K562 (cell line): Measurements from ENCODE around the gene ATP5MC3. TPM values are rescaled to one million over a fixed set of nuclear protein-coding genes. Genes with fewer than 3 reads are reported as not detected.
A peak's percentile ranks its signal among the peaks of the same experiment; 100 is the strongest.

Experiments used
- ATAC-seq: fragments of 200-7000 bp; cut with Tn5 transposase; 3 replicates; pipeline ENCODE4 v1.9.1; 2020; ENCODE audit warnings: moderate library complexity
- BruUV-seq: library from RNA; stranded (reverse); fragments of 400-500 nt; replicated peaks from 2 replicates; lab custom pipeline; 2021; lab: Mats Ljungman, UMichigan
- CTCF ChIA-PET: fragments of 300-600 bp; formaldehyde crosslinking; extraction: SDS; loops from one replicate; lab custom pipeline; 2021; ENCODE audit warnings: low intra/inter-chr PET ratio; lab: Yijun Ruan, JAX
- POLR2A ChIA-PET: fragments of 300-600, 350-650 bp; sonication (Branson Sonifier 250); formaldehyde crosslinking; extraction: SDS; loops from one replicate; lab custom pipeline; 2021; ENCODE audit warnings: antibody characterized with exemption, inconsistent platforms; lab: Yijun Ruan, JAX
- DNase-seq, 4 experiments: peaks; one replicate each; pipeline versions ENCODE4 v3.0.0 to v3.0.0-alpha.2; 2011 to 2018; ENCODE audit warnings: low spot score in 3 of 4, mixed read lengths in 3 of 4; ENCODE audit errors: extremely low read depth in 1 of 4
- FAIRE-seq: peaks from 2 replicates; lab custom pipeline; 2011; peaks lifted over from hg19 to GRCh38; lab: Jason Lieb, UNC
- H2AFZ ChIP-seq: 2 replicates; pipeline ENCODE4 v1.6.0; 2011; ENCODE audit warnings: low read depth, low read length, control low read depth, inconsistent platforms
- H3K27ac ChIP-seq: fragments of 200-600 bp; 3 replicates; pipeline ENCODE4 v1.8.0; 2011; ENCODE audit warnings: low read depth, mild to moderate bottlenecking, control low read depth, inconsistent platforms, low read length, moderate library complexity, mixed read lengths; ENCODE audit errors: extremely low read depth
- H3K27me3 ChIP-seq, 2 experiments: fragments of 300-600 bp in 1 of 2; 2 replicates in 1 of 2; 3 replicates in 1 of 2; pipeline versions ENCODE4 v1.6.0 to v1.8.0; 2011; ENCODE audit warnings: inconsistent platforms in 2 of 2, low read length in 2 of 2, mild to moderate bottlenecking in 1 of 2, mixed read lengths in 1 of 2, moderate library complexity in 1 of 2; ENCODE audit not compliant: control insufficient read depth in 2 of 2, insufficient read depth in 2 of 2
- H3K36me3 ChIP-seq: fragments of 300-600 bp; 3 replicates; pipeline ENCODE4 v1.8.0; 2011; ENCODE audit warnings: mild to moderate bottlenecking, low read length, inconsistent platforms; ENCODE audit not compliant: control insufficient read depth, insufficient read depth
- H3K4me1 ChIP-seq, 2 experiments: fragments of 200-600 bp in 1 of 2; replicated peaks in 1 of 2; 2 replicates in 1 of 2; 3 replicates in 1 of 2; pipeline versions ENCODE4 v1.5.1 to v1.8.0; 2011; ENCODE audit warnings: inconsistent platforms in 2 of 2, low read length in 2 of 2, mild to moderate bottlenecking in 1 of 2, mixed read lengths in 1 of 2, moderate library complexity in 1 of 2; ENCODE audit not compliant: control insufficient read depth in 2 of 2, insufficient read depth in 2 of 2
- H3K4me2 ChIP-seq: 2 replicates; pipeline ENCODE4 v1.6.1; 2011; ENCODE audit warnings: low read length, control low read depth, inconsistent platforms, mixed read lengths; ENCODE audit not compliant: insufficient read depth
- H3K4me3 ChIP-seq: fragments of 200-600 bp; sonication (generic), shearing (Covaris generic); 2 replicates; pipeline ENCODE4 v1.5.1; 2016; ENCODE audit warnings: control low read depth, inconsistent platforms
- H3K79me2 ChIP-seq: fragments of 200-600 bp; 3 replicates; pipeline ENCODE4 v1.8.0; 2011; ENCODE audit warnings: low read length, inconsistent platforms; ENCODE audit not compliant: control insufficient read depth, insufficient read depth
- H3K9ac ChIP-seq, 2 experiments: 2 replicates each; pipeline versions ENCODE4 v1.6.0 to v1.6.1; 2011; ENCODE audit warnings: low read depth in 2 of 2, low read length in 2 of 2, control low read depth in 1 of 2, inconsistent platforms in 1 of 2, mild to moderate bottlenecking in 1 of 2, mixed read lengths in 1 of 2; ENCODE audit not compliant: insufficient read depth in 1 of 2
- H3K9me1 ChIP-seq: one replicate; pipeline ENCODE4 v1.6.0; 2011; ENCODE audit warnings: inconsistent platforms, mild to moderate bottlenecking, low read length, moderate library complexity; ENCODE audit not compliant: control insufficient read depth, insufficient read depth
- H3K9me3 ChIP-seq: replicated peaks from 2 replicates; pipeline ENCODE4 v1.5.1; 2011; ENCODE audit warnings: low read depth, low read length, inconsistent platforms; ENCODE audit not compliant: control insufficient read depth, insufficient read depth
- H4K20me1 ChIP-seq: replicated peaks from 2 replicates; pipeline ENCODE4 v1.6.1; 2011; ENCODE audit warnings: low read length, inconsistent platforms, mixed read lengths; ENCODE audit not compliant: control insufficient read depth, insufficient read depth
- ELF1 ChIP-seq: fragments of 200-800 bp; sonication (Bioruptor generic); IDR thresholded peaks from 2 replicates; pipeline ENCODE4 v1.6.1; 2016; ENCODE audit warnings: missing genetic modification characterization, missing compliant biosample characterization
- FOSL1 ChIP-seq: fragments of 200-800 bp; sonication (Bioruptor generic); conservative IDR thresholded peaks from 2 replicates; pipeline ENCODE4 v1.6.1; 2016; ENCODE audit warnings: missing genetic modification characterization, missing compliant biosample characterization
- MEF2A ChIP-seq: IDR thresholded peaks from 2 replicates; pipeline ENCODE4 v1.6.1; 2011; ENCODE audit warnings: low read depth, mild to moderate bottlenecking, low read length, moderate library complexity; ENCODE audit not compliant: control insufficient read depth
- NFE2L1 ChIP-seq: fragments of 450-650 bp; IDR thresholded peaks from 2 replicates; pipeline ENCODE4 v1.6.1; 2016; ENCODE audit warnings: missing genetic modification characterization, low read depth, mild to moderate bottlenecking, missing compliant biosample characterization, moderate library complexity, borderline replicate concordance
- NFIC ChIP-seq: fragments of 450-650 bp; IDR thresholded peaks from 2 replicates; pipeline ENCODE4 v1.6.1; 2017; ENCODE audit warnings: mild to moderate bottlenecking, inconsistent platforms
- PCBP2 ChIP-seq: fragments of 200-400 bp; formaldehyde crosslinking; IDR thresholded peaks from 2 replicates; pipeline ENCODE4 v1.6.1; 2018; ENCODE audit warnings: low read length, low read depth, mild to moderate bottlenecking, moderate library complexity; ENCODE audit not compliant: poor library complexity, severe bottlenecking
- in situ Hi-C: fragments of 300-500 bp; cut with MboI; formaldehyde crosslinking; loops from 4 replicates; pipeline ENCODE4 v1.15.0; 2018; ENCODE audit warnings: inconsistent platforms, mixed read lengths
- intact Hi-C: fragments of 100-400 bp; cut with micrococcal nuclease; formaldehyde crosslinking; loops from 2 replicates; pipeline ENCODE4 v1.14.2; 2022
- polyA plus RNA-seq, 8 experiments: library from polyadenylated mRNA; depleted of rRNA in 4 of 8; stranded (reverse) in 5 of 8; unstranded in 3 of 8; fragments of >200 nt; fragmentation: Nextera tagmentation in 2 of 8; fragmentation: Illumina TruSeq in 1 of 8; extraction: Ambion mirVana in 2 of 8; extraction: Trizol in 1 of 8; gene quantifications; 2 replicates each; pipeline versions ENCODE4 v1.2.1 to v1.2.3, GENCODE V29; 2011 to 2014; ENCODE audit warnings: inconsistent platforms in 1 of 8, missing spikeins in 1 of 8
- total RNA-seq, 7 experiments: library from RNA; depleted of rRNA in 6 of 7; stranded (reverse); fragments of >200 nt in 6 of 7; fragmentation: Illumina TruSeq in 2 of 7; extraction: Trizol in 2 of 7; gene quantifications; 2 replicates each; pipeline versions ENCODE4 v1.2.1 to v1.2.3, GENCODE V29; 2011 to 2021; ENCODE audit warnings: low replicate concordance in 1 of 7
- TF ChIP-seq, protein P1 (sequence below): fragments of 250-450 bp; sonication (Bioruptor Pico); IDR thresholded peaks from 2 replicates; pipeline ENCODE4 v1.4.0; 2020

Gene ATP5MC3
- total and polyA plus RNA-seq, 9 of the 15 experiments (the other 6 are each of a cell fraction or from before 2014, with no cell fraction given), result 423 to 2,565 (median 1,012) TPM

DNA sequence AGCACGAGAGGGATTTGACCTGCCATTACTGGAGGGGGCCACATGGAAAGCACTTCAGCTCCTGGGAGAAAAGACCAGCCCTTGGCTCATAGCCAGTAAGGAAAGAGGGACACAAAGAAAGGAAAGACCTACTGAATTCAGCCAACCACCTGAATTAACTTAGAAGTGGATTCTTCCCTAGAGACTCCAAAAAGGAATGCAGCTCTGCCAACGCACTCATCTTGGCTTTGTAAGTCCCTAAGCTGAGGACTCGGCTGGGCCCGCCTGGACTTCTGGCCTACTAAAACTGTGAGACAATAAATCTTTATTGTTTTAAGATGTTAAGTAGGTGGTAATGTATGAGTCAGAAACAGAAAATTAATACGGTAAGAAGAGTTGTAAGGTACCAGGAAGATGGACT, 25.0 kb downstream of the ATP5MC3 start (continued):
- TF ChIP-seq, protein P1, sequence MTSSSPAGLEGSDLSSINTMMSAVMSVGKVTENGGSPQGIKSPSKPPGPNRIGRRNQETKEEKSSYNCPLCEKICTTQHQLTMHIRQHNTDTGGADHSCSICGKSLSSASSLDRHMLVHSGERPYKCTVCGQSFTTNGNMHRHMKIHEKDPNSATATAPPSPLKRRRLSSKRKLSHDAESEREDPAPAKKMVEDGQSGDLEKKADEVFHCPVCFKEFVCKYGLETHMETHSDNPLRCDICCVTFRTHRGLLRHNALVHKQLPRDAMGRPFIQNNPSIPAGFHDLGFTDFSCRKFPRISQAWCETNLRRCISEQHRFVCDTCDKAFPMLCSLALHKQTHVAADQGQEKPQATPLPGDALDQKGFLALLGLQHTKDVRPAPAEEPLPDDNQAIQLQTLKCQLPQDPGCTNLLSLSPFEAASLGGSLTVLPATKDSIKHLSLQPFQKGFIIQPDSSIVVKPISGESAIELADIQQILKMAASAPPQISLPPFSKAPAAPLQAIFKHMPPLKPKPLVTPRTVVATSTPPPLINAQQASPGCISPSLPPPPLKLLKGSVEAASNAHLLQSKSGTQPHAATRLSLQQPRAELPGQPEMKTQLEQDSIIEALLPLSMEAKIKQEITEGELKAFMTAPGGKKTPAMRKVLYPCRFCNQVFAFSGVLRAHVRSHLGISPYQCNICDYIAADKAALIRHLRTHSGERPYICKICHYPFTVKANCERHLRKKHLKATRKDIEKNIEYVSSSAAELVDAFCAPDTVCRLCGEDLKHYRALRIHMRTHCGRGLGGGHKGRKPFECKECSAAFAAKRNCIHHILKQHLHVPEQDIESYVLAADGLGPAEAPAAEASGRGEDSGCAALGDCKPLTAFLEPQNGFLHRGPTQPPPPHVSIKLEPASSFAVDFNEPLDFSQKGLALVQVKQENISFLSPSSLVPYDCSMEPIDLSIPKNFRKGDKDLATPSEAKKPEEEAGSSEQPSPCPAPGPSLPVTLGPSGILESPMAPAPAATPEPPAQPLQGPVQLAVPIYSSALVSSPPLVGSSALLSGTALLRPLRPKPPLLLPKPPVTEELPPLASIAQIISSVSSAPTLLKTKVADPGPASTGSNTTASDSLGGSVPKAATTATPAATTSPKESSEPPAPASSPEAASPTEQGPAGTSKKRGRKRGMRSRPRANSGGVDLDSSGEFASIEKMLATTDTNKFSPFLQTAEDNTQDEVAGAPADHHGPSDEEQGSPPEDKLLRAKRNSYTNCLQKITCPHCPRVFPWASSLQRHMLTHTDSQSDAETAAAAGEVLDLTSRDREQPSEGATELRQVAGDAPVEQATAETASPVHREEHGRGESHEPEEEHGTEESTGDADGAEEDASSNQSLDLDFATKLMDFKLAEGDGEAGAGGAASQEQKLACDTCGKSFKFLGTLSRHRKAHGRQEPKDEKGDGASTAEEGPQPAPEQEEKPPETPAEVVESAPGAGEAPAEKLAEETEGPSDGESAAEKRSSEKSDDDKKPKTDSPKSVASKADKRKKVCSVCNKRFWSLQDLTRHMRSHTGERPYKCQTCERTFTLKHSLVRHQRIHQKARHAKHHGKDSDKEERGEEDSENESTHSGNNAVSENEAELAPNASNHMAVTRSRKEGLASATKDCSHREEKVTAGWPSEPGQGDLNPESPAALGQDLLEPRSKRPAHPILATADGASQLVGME (CRISPR knock-in tag), result no peak
- TF ChIP-seq NFIC (peak; percentile 79), ELF1 (no peak)
- TF ChIP-seq, all 486 proteins: peak for 2

- Histone ChIP-seq H3K4me2 (no peak overlapping the region), H3K79me2 (peaks cover 96% of the 10 kb centered on the region), H3K9me3 (no peaks in the 10 kb centered on the region), H3K27me3 (no peaks in the 10 kb centered on the region), H3K4me1 (peaks cover 14 to 32% of the 10 kb centered on the region in 2 experiments), H4K20me1 (peaks cover 25% of the 10 kb centered on the region), H2AFZ (no peak overlapping the region), H3K36me3 (peaks cover 45% of the 10 kb centered on the region), H3K9me1 (no peaks in the 10 kb centered on the region), H3K4me3 (no peak overlapping the region), H3K9ac (no peak overlapping the region), H3K27ac (no peak overlapping the region)
- DNase-seq (no peak), ATAC-seq (no peak), FAIRE-seq (no peak)
- no TSS peak for BruUV-seq
- CTCF ChIA-PET, result no interaction called here
- in situ Hi-C loops, result no loop called here
- intact Hi-C loops, result no loop called here
- POLR2A ChIA-PET, result interaction anchor here (3.0 kb wide), 1 partner anchor 11 kb away, joined by 17 read pairs; no protein-coding TSS in a partner anchor
- TF ChIP-seq FOSL1 (peak; percentile 51; the same call in 1 of the 2 replicates), MEF2A (0 out of 2 replicates have a peak, but pooled peaks have one; percentile 32), PCBP2 (no peak), NFE2L1 (no peak)
Observed at GRCh38 chr2:175154661-175155082, 26.8 kb downstream of the ATP5MC3 start.
